Measurements from ENCODE around the gene MMEL1. TPM values are rescaled to one million over a fixed set of nuclear protein-coding genes. Genes with fewer than 3 reads are reported as not detected.

The MMEL1 gene
- total and polyA plus RNA-seq, 2 donors (not counting 3 experiments of a cell fraction or from before 2014, with no cell fraction given): 1.1 to 1.2 TPM

DNA sequence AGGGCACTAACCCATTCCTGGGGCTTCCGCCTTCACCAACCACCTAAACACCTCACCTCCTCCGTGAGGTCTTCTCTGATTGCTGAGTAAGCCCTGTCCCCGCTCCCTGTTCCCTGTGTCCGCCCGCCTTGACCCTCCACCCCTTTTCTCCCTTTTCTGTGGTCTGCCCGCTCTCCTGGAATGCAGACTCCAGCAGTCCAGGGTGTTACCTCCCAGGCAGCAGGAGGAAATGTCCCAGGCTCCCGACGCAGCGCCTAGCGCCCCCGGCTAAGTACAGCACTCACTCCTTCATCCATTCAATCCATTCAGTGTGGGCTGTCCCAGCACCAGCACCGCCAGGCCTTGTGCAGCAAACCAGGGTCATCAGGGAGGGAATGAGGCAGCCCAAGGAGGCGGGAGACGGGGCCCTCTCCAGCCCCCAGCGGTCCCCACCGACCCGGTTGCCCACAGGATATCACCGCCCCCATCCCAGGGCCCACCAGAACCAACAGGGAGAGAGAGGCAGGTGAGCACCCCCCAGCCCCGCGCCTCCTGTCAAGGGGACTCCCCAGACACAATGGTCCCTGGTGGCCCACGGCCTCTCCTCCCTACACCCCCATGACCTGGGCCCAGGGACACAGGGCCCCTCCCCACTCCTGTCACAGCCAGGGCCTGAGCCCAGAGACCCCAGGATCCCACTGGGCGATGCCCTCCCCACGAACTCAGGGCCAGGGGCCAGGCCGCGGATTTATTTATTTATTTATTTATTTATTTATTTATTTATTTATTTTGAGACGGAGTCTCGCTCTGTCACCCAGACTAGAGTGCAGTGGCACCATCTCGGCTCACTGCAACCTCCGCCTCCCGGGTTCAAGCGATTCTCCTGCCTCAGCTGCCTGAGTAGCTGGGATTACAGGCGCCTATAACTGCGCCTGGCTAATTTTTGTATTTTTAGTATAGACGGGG, 66.4 kb downstream of the MMEL1 start:
- Histone ChIP-seq H3K36me3 (ENCODE audit: control insufficient read depth in 2 of 2, extremely low read depth in 1 of 2, insufficient read depth in 2 of 2, low read length in 2 of 2) (peaks cover 0 to 6% of the 10 kb centered on the region in 2 experiments), H3K4me1 (ENCODE audit: control insufficient read depth, extremely low read depth, insufficient read depth, low read length) (no peaks in the 10 kb centered on the region), H3K9ac (replicated peaks; ENCODE audit: extremely low read depth, insufficient read depth, low read length) (no peak overlapping the region), H3K9me1 (replicated peaks; ENCODE audit: control insufficient read depth, extremely low read depth, insufficient read depth, low read length) (no peaks in the 10 kb centered on the region), H3K79me2 (ENCODE audit: control insufficient read depth, insufficient read depth, low read length) (no peaks in the 10 kb centered on the region), H2AFZ (ENCODE audit: low read depth, low read length) (no peak overlapping the region), H3K27me3 (ENCODE audit: control insufficient read depth in 2 of 2, insufficient read depth in 2 of 2, low read length in 2 of 2) (no peaks in the 10 kb centered on the region), H3K4me2 (ENCODE audit: insufficient read depth, low read length) (no peak overlapping the region), H3K9me3 (replicated peaks; ENCODE audit: control insufficient read depth, insufficient read depth, low read length) (no peaks in the 10 kb centered on the region), H3K4me3 (replicated peaks in 1 of 3; ENCODE audit: insufficient read depth in 1 of 3, low read depth in 1 of 3, low read length in 3 of 3) (no peak overlapping the region), H4K20me1 (replicated peaks; ENCODE audit: control insufficient read depth, extremely low read depth, insufficient read depth, low read length) (no peaks in the 10 kb centered on the region), H3K27ac (ENCODE audit: insufficient read depth, low read depth, low read length) (no peak overlapping the region)
- dilution Hi-C loops (cut with MboI; ENCODE audit: extremely low pct_ligation_motif_present, low sequenced_read_pairs) (no loop called here), intact Hi-C loops (cut with micrococcal nuclease) (no loop called here)
- TF ChIP-seq POLR2AphosphoS5 (IDR thresholded peaks at IDR 0.05; ENCODE audit: insufficient read depth, low read depth, low read length): no peak
- no peak for TF ChIP-seq POLR2A (IDR thresholded peaks at IDR 0.05; ENCODE audit: low read depth, low read length)
- TF ChIP-seq FOS (IDR thresholded peaks at IDR 0.05; ENCODE audit: borderline replicate concordance, insufficient read depth, low read length): no peak
- TF ChIP-seq, protein P1, sequence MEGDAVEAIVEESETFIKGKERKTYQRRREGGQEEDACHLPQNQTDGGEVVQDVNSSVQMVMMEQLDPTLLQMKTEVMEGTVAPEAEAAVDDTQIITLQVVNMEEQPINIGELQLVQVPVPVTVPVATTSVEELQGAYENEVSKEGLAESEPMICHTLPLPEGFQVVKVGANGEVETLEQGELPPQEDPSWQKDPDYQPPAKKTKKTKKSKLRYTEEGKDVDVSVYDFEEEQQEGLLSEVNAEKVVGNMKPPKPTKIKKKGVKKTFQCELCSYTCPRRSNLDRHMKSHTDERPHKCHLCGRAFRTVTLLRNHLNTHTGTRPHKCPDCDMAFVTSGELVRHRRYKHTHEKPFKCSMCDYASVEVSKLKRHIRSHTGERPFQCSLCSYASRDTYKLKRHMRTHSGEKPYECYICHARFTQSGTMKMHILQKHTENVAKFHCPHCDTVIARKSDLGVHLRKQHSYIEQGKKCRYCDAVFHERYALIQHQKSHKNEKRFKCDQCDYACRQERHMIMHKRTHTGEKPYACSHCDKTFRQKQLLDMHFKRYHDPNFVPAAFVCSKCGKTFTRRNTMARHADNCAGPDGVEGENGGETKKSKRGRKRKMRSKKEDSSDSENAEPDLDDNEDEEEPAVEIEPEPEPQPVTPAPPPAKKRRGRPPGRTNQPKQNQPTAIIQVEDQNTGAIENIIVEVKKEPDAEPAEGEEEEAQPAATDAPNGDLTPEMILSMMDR (IDR thresholded peaks at IDR 0.05; ENCODE audit: extremely low read depth in 1 of 2, insufficient read depth in 1 of 2, low read depth in 1 of 2, low read length in 2 of 2): no peak
- no peak for TF ChIP-seq MYC (IDR thresholded peaks at IDR 0.05; ENCODE audit: low read depth, low read length)
- TF ChIP-seq GATA2 (IDR thresholded peaks at IDR 0.05; ENCODE audit: insufficient read depth, insufficient read length, low read depth, low read length): no peak
- TF ChIP-seq, protein P2, sequence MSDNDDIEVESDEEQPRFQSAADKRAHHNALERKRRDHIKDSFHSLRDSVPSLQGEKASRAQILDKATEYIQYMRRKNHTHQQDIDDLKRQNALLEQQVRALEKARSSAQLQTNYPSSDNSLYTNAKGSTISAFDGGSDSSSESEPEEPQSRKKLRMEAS (IDR thresholded peaks at IDR 0.05; ENCODE audit: insufficient read depth, insufficient read length): no peak
- TF ChIP-seq JUN (IDR thresholded peaks at IDR 0.05; ENCODE audit: borderline replicate concordance, insufficient read depth, insufficient read length, low read depth): no peak
- no peak for TF ChIP-seq EZH2 (IDR thresholded peaks at IDR 0.05; ENCODE audit: borderline replicate concordance, low read depth, low read length, severe bottlenecking)
- POLR2A ChIA-PET: no interaction called here
- CTCF ChIA-PET: no interaction called here
- no peak for FAIRE-seq
- BruUV-seq (replicated peaks): no TSS peak
- no peak for DNase-seq (ENCODE audit: low read depth, low spot score)

All from endothelial cell of umbilical vein (primary cell).